Mucosa of descending colon (tissue), 3 donors: ENCODE measurements around the gene EXOC3. TPM values are rescaled to one million over a fixed set of nuclear protein-coding genes. Genes with fewer than 3 reads are reported as not detected.

ENCODE experiments used
- ATAC-seq: fragments of 200-7000 bp; cut with Tn5 transposase; one replicate; pipeline ENCODE4 v1.9.1; 2020; ENCODE audit warnings: mild to moderate bottlenecking, moderate library complexity
- DNase-seq, 3 donors: peaks; one replicate each; pipeline ENCODE4 v3.0.0-alpha.2; 2020
- H3K36me3 ChIP-seq: fragments of 200-600 bp; one replicate; pipeline ENCODE4 v1.8.0; 2021; ENCODE audit warnings: low read depth, mild to moderate bottlenecking
- H3K4me1 ChIP-seq: fragments of 200-600 bp; one replicate; pipeline ENCODE4 v1.8.0; 2021; ENCODE audit warnings: low read depth, mild to moderate bottlenecking
- H3K4me3 ChIP-seq: fragments of 200-600 bp; one replicate; pipeline ENCODE4 v1.8.0; 2021; ENCODE audit warnings: mild to moderate bottlenecking
- H3K9me3 ChIP-seq: fragments of 200-600 bp; one replicate; pipeline ENCODE4 v1.8.0; 2021; ENCODE audit warnings: mild to moderate bottlenecking
- intact Hi-C, 2 donors: fragments of 100-400 bp; cut with DNase I in 1 of 2; cut with micrococcal nuclease in 1 of 2; formaldehyde crosslinking; loops; one replicate each; pipeline versions ENCODE4 v1.11.0 to v1.11.1; 2022; cut with DNase I, micrococcal nuclease
- total RNA-seq, 3 donors: library from RNA; stranded (reverse); fragmentation: NEBNext Ultra II Directional in 2 of 3; extraction: Animal tissue kit (Norgen Biotek cat#: 25700) in 2 of 3; gene quantifications; one replicate each; pipeline versions ENCODE4 v1.2.1 to v1.2.4, GENCODE V29; 2021 to 2023
- TF ChIP-seq, protein P1 (sequence below): fragments of 200-600 bp; IDR thresholded peaks from one replicate; pipeline ENCODE4 v1.8.0; 2022; ENCODE audit warnings: antibody characterized with exemption, mild to moderate bottlenecking
- donor health status: DM: no; HTN: no; CAD: no; lungs with moderate emphysema.
- donor health status: DM: no; HTN: no; CAD: no.
- donor health status: DM: no; HTN: yes; CAD: no.

The EXOC3 gene
- total RNA-seq, 3 donors from 2014 or later, result 67.0 to 89.1 (median 76.8) TPM

DNA sequence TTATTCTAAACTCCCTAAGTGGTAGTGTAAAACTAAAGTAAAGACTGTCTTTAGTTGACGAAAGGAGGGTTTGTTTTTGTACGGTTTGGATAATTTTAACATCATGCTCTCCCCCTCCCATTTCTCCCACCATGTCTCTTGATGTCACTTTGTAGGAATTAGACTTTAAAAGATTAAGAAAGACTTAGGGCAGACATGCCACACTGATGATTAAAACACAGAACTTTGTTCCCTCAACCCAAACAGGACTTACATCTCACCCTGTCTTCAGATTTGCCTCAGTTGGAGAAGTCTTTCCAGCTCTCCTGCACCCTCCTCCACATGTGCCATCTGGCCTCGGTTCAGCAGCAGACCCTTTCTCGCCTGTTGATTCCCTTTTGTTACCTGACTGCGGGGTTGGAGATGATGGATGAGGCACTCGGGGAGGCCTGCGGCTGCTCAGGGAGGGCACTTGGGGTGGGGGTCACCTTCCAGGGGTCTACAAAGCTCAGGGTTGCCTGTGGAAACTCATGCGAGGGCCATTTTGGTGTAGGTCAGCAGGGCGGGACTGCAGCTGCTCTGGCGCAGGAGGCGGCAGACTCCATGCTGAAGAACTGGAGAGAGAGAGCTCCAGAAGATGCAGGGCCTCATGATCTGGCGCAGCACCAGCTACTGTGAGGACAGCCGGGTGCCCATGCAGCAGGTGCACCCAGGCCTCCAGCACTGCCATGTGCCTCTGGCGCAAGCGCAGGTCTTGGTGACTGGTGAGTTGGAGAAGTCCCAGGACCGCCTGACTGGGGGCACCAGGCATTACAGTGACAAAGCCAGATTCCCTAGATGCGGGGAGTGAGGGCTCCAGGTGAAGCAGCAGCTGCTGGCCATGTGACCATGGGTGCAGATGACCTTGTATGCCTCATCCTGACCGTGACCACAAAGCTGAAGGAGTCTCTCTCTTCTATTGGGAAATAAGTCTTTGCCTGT lies 24.5 kb upstream of the EXOC3 start:
- ATAC-seq (no peak), DNase-seq (peak in 2 of 3 donors; percentile 4 to 37)
- TF ChIP-seq, protein P1, sequence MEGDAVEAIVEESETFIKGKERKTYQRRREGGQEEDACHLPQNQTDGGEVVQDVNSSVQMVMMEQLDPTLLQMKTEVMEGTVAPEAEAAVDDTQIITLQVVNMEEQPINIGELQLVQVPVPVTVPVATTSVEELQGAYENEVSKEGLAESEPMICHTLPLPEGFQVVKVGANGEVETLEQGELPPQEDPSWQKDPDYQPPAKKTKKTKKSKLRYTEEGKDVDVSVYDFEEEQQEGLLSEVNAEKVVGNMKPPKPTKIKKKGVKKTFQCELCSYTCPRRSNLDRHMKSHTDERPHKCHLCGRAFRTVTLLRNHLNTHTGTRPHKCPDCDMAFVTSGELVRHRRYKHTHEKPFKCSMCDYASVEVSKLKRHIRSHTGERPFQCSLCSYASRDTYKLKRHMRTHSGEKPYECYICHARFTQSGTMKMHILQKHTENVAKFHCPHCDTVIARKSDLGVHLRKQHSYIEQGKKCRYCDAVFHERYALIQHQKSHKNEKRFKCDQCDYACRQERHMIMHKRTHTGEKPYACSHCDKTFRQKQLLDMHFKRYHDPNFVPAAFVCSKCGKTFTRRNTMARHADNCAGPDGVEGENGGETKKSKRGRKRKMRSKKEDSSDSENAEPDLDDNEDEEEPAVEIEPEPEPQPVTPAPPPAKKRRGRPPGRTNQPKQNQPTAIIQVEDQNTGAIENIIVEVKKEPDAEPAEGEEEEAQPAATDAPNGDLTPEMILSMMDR, result no peak
- intact Hi-C loops, result no loop called here
- Histone ChIP-seq H3K9me3 (peaks cover 3% of the 10 kb centered on the region), H3K4me1 (peaks cover 8% of the 10 kb centered on the region), H3K4me3 (no peak overlapping the region), H3K36me3 (no peaks in the 10 kb centered on the region)

DNA sequence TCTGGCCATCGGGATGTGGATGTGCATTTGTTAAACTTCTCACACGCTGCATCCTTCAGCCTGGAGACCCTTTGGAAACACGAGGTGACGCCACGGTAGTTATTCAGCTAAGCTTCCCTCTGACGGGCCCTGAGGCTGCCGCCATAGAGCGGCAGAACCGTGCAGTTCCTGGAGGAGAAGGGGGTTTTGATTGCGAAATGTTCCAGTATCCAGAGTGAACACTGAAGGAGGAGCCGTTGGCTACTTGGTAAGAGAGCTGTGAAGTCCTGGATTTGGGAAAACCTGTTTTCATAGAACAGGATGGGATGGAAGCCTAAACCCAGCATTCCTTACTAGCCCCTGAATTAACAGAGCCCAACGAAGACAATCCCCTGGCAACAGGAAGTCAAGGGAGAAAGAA lies 23.0 kb upstream of the EXOC3 start:
- H3K36me3 ChIP-seq, result no peaks in the 10 kb centered on the region
- TF ChIP-seq, protein P1, result no peak
- peaks cover 1% of the 10 kb centered on the region for H3K9me3 ChIP-seq
- intact Hi-C loops, result no loop called here
- peak in 1 of 3 donors; percentile 8 for DNase-seq
- H3K4me3 ChIP-seq, result no peak overlapping the region
- no peak for ATAC-seq
- no peaks in the 10 kb centered on the region for H3K4me1 ChIP-seq

DNA sequence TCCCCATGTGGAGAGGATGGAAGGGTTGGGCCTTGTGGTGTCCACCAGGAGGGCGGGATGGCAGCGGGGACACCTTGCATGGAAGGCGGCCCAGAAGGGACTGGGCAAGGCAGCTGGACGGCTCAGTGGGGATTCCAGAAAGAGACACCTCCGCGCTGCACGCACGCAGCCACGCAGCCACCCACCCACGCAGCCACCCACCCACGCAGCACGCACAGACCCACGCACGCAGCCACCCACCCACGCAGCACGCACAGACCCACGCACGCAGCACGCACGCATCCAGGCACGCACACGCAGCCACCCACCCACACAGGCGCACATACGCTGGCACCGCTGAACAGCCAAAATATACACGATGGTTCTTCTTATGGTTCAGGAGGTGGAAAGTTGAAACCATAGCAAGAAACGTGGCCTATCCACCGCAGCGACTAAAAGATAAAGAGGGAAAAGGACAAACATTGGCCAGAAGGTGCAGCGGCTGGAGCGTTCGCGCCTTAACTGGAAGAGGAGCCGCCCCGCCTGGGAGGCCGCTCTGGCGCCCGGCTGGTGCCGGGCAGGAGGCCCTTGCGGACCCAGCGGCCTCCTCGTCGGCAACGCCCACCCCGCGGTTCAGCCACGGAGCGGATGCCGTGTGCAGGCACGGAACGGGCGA lies 22.2 kb upstream of the EXOC3 start:
- ATAC-seq (no peak), DNase-seq (peak in 1 of 3 donors; percentile 51)
- TF ChIP-seq, protein P1, result no peak

DNA sequence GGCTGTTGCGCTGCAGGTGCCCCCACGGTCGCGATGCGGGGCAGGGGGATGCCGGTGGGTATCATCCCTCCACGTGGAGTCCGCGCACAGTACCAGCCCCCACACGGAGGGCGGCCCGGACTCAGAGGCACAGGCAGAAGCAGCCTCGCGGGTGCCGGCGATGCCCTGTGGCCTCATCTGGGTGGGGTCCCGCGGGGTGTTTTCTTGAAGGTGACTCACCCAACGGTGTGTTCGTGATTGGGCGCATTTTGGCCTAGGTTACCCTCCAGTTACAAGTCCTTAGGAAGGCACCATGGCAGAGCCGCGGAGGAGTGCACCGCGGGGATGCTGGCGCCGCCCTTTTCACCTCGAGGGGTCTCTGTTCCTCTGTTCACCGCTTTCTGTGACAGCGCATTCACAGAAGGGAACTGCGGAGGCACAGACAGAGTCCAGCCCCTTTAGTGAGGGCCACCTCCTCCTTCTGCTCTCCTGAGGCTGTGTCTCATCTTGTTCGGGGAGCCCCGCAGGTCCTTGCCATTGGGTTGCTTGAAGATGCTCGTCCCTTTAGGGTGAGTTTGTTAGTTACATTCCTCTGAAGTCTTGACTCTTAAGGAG lies 21.6 kb upstream of the EXOC3 start:
- Histone ChIP-seq H3K9me3 (no peaks in the 10 kb centered on the region), H3K4me3 (no peak overlapping the region), H3K4me1 (no peaks in the 10 kb centered on the region), H3K36me3 (no peaks in the 10 kb centered on the region)
- no peak for ATAC-seq
- intact Hi-C loops, result no loop called here
- TF ChIP-seq, protein P1, result no peak
- DNase-seq, result peak in 1 of 3 donors; percentile 44

More for the DNA sequence above, 22.2 kb upstream of the EXOC3 start:
- intact Hi-C loops, result no loop called here
- Histone ChIP-seq H3K36me3 (no peaks in the 10 kb centered on the region), H3K9me3 (no peaks in the 10 kb centered on the region), H3K4me1 (no peaks in the 10 kb centered on the region), H3K4me3 (no peak overlapping the region)

DNA sequence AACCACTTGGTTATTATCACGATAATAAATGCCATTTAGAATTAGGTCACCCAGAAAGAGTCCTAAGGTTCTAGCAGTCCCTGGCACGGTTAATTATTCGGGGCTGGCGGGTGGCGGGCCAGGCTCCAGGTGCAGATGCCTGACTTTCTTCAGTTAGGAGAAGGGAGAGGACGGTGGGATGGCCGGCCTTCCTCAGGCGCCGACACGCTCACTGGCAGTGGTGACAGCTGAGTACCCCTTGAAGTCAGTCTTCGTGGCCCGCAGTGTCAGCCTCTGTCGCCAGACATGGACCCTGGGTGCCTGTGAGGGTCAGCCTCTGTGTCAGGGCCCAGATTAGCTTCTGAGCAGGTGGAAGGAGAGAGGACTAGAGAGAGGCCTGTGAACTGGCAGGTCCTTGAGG lies 21.1 kb upstream of the EXOC3 start:
- Histone ChIP-seq H3K36me3 (no peaks in the 10 kb centered on the region), H3K9me3 (no peaks in the 10 kb centered on the region), H3K4me1 (no peaks in the 10 kb centered on the region), H3K4me3 (no peak overlapping the region)
- TF ChIP-seq, protein P1, result no peak
- ATAC-seq (no peak), DNase-seq (peak in 1 of 3 donors; percentile 33)
- intact Hi-C loops, result no loop called here
